Measurements from ENCODE around the gene GPR160. TPM values are rescaled to one million over a fixed set of nuclear protein-coding genes. Genes with fewer than 3 reads are reported as not detected.

GPR160 gene
- total and polyA plus RNA-seq, 2 of the 13 experiments (the other 11 are each of a cell fraction or from before 2014, with no cell fraction given) = 12.1 to 23.2 TPM

- TF ChIP-seq, protein P1, sequence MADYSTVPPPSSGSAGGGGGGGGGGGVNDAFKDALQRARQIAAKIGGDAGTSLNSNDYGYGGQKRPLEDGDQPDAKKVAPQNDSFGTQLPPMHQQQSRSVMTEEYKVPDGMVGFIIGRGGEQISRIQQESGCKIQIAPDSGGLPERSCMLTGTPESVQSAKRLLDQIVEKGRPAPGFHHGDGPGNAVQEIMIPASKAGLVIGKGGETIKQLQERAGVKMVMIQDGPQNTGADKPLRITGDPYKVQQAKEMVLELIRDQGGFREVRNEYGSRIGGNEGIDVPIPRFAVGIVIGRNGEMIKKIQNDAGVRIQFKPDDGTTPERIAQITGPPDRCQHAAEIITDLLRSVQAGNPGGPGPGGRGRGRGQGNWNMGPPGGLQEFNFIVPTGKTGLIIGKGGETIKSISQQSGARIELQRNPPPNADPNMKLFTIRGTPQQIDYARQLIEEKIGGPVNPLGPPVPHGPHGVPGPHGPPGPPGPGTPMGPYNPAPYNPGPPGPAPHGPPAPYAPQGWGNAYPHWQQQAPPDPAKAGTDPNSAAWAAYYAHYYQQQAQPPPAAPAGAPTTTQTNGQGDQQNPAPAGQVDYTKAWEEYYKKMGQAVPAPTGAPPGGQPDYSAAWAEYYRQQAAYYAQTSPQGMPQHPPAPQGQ (CRISPR knock-in tag; IDR thresholded peaks at IDR 0.05; ENCODE audit: borderline replicate concordance) = no peak
- TF ChIP-seq ISX (CRISPR knock-in tag; conservative IDR thresholded peaks at IDR 0.05) (no peak), ZNF775 (CRISPR knock-in tag; IDR thresholded peaks at IDR 0.05; ENCODE audit: borderline replicate concordance) (no peak), SATB2 (CRISPR knock-in tag; IDR thresholded peaks at IDR 0.05) (no peak), ZNF441 (CRISPR knock-in tag; IDR thresholded peaks at IDR 0.05; ENCODE audit: borderline replicate concordance) (no peak), FOXC1 (CRISPR knock-in tag; IDR thresholded peaks at IDR 0.05; ENCODE audit: borderline replicate concordance) (no peak), ZNF354B (CRISPR knock-in tag; IDR thresholded peaks at IDR 0.05) (no peak), FOXP1 (IDR thresholded peaks at IDR 0.05) (no peak), FOXP1 (CRISPR knock-in tag; IDR thresholded peaks at IDR 0.05) (no peak; the same call in 1 of the 2 replicates), MAFK (conservative IDR thresholded peaks at IDR 0.05 in 1 of 2, IDR thresholded peaks at IDR 0.05 in 1 of 2; ENCODE audit: low read length in 2 of 2) (no peak), TAF15 (IDR thresholded peaks at IDR 0.05; ENCODE audit: low read depth, low read length, poor library complexity, severe bottlenecking) (no peak), ZNF329 (CRISPR knock-in tag; IDR thresholded peaks at IDR 0.05; ENCODE audit: low read depth) (no peak), ZSCAN9 (CRISPR knock-in tag; IDR thresholded peaks at IDR 0.05; ENCODE audit: borderline replicate concordance) (no peak), NPAS2 (CRISPR knock-in tag; IDR thresholded peaks at IDR 0.05; ENCODE audit: borderline replicate concordance) (no peak), ZNF777 (CRISPR knock-in tag; IDR thresholded peaks at IDR 0.05) (no peak), ZNF235 (CRISPR knock-in tag; IDR thresholded peaks at IDR 0.05; ENCODE audit: borderline replicate concordance) (no peak), BRCA1 (CRISPR knock-in tag; IDR thresholded peaks at IDR 0.05) (no peak), HBP1 (CRISPR knock-in tag; IDR thresholded peaks at IDR 0.05; ENCODE audit: low read depth) (no peak), ZNF432 (CRISPR knock-in tag; IDR thresholded peaks at IDR 0.05; ENCODE audit: borderline replicate concordance) (no peak)
- TF ChIP-seq, protein P2, sequence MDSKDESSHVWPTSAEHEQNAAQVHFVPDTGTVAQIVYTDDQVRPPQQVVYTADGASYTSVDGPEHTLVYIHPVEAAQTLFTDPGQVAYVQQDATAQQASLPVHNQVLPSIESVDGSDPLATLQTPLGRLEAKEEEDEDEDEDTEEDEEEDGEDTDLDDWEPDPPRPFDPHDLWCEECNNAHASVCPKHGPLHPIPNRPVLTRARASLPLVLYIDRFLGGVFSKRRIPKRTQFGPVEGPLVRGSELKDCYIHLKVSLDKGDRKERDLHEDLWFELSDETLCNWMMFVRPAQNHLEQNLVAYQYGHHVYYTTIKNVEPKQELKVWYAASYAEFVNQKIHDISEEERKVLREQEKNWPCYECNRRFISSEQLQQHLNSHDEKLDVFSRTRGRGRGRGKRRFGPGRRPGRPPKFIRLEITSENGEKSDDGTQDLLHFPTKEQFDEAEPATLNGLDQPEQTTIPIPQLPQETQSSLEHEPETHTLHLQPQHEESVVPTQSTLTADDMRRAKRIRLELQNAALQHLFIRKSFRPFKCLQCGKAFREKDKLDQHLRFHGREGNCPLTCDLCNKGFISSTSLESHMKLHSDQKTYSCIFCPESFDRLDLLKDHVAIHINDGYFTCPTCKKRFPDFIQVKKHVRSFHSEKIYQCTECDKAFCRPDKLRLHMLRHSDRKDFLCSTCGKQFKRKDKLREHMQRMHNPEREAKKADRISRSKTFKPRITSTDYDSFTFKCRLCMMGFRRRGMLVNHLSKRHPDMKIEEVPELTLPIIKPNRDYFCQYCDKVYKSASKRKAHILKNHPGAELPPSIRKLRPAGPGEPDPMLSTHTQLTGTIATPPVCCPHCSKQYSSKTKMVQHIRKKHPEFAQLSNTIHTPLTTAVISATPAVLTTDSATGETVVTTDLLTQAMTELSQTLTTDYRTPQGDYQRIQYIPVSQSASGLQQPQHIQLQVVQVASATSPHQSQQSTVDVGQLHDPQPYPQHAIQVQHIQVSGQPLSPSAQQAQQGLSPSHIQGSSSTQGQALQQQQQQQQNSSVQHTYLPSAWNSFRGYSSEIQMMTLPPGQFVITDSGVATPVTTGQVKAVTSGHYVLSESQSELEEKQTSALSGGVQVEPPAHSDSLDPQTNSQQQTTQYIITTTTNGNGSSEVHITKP (CRISPR knock-in tag; IDR thresholded peaks at IDR 0.05; ENCODE audit: low read depth) = no peak
- TF ChIP-seq, protein P3, sequence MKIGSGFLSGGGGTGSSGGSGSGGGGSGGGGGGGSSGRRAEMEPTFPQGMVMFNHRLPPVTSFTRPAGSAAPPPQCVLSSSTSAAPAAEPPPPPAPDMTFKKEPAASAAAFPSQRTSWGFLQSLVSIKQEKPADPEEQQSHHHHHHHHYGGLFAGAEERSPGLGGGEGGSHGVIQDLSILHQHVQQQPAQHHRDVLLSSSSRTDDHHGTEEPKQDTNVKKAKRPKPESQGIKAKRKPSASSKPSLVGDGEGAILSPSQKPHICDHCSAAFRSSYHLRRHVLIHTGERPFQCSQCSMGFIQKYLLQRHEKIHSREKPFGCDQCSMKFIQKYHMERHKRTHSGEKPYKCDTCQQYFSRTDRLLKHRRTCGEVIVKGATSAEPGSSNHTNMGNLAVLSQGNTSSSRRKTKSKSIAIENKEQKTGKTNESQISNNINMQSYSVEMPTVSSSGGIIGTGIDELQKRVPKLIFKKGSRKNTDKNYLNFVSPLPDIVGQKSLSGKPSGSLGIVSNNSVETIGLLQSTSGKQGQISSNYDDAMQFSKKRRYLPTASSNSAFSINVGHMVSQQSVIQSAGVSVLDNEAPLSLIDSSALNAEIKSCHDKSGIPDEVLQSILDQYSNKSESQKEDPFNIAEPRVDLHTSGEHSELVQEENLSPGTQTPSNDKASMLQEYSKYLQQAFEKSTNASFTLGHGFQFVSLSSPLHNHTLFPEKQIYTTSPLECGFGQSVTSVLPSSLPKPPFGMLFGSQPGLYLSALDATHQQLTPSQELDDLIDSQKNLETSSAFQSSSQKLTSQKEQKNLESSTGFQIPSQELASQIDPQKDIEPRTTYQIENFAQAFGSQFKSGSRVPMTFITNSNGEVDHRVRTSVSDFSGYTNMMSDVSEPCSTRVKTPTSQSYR (CRISPR knock-in tag; IDR thresholded peaks at IDR 0.05; ENCODE audit: borderline replicate concordance) = no peak
These were observed 39.0 kb downstream of the GPR160 start (continued) for GRCh38 chr3:170076715-170077238.
